ENCODE results near the gene TCF4. TPM values are rescaled to one million over a fixed set of nuclear protein-coding genes. Genes with fewer than 3 reads are reported as not detected.

TCF4 gene
- total RNA-seq, 1 donor = 84.6 TPM

DNA sequence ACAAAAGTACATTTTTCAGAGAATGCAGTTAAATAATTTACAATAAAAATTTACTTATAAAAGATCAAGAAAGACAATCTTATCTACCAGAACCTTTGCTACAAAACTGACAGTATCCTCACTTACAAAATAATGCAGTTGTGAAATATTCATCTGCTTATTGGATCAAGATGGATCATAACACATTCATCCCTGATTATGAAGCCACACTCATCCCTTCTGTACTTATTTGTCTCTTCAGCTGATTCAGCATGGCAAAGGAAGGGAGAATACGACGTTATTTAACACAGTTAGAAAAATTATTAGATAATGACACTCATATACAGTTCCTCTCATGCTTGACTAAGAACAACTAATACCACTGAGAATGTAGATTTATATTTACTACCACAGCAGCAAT, 46.4 kb downstream of the TCF4 start:
- TF ChIP-seq, protein P1, sequence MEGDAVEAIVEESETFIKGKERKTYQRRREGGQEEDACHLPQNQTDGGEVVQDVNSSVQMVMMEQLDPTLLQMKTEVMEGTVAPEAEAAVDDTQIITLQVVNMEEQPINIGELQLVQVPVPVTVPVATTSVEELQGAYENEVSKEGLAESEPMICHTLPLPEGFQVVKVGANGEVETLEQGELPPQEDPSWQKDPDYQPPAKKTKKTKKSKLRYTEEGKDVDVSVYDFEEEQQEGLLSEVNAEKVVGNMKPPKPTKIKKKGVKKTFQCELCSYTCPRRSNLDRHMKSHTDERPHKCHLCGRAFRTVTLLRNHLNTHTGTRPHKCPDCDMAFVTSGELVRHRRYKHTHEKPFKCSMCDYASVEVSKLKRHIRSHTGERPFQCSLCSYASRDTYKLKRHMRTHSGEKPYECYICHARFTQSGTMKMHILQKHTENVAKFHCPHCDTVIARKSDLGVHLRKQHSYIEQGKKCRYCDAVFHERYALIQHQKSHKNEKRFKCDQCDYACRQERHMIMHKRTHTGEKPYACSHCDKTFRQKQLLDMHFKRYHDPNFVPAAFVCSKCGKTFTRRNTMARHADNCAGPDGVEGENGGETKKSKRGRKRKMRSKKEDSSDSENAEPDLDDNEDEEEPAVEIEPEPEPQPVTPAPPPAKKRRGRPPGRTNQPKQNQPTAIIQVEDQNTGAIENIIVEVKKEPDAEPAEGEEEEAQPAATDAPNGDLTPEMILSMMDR (IDR thresholded peaks at IDR 0.05; ENCODE audit: insufficient read depth, low read depth, low read length) = no peak
- DNase-seq (ENCODE audit: low read depth) = no peak
- H3K4me3 ChIP-seq (ENCODE audit: low read depth, low read length) = no peak overlapping the region

DNA sequence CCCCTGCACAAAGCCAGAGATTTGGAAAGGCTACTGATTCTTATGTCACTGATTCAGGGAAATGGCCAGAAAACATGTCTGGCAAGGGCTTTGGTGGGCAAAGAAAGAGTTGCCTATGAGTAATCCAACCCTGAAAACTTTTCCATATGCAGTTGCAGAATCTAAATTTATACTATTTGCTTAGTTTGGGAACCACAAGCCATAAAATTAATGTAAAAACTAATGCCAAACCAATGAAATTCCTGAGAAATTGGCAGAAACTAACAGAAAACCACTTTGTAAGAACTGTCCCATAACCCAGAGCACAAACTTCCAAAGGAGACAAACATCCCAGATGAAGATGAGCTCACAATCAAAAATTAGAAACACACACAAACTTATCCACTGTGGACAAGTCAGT, 48.8 kb downstream of the TCF4 start:
- H3K4me3 ChIP-seq (ENCODE audit: low read depth, low read length) = no peak overlapping the region

DNA sequence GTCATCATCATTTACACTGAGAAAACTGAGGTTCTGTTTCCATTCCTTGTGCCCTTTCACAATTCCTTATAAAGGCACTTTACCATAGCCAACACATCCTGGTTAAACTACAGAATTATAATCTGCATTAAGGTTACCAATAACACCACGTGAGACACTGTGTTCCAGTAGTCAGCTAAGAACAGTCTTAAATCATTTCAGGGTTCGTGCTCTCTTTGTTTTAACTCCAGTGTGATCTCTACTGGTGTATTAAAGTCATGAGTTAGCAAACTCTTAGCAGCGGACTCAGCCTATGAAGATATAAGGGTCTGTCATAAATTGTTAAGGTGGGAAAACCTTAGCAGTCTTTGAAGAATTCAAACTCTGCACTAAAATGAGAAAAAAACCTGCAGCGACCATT, 53.0 kb downstream of the TCF4 start:
- TF ChIP-seq, protein P1 (IDR thresholded peaks at IDR 0.05; ENCODE audit: insufficient read depth, low read depth, low read length) = no peak
- no peak for DNase-seq (ENCODE audit: low read depth)
- no peak overlapping the region for H3K4me3 ChIP-seq (ENCODE audit: low read depth, low read length)

More for the DNA sequence above, 48.8 kb downstream of the TCF4 start:
- TF ChIP-seq, protein P1 (IDR thresholded peaks at IDR 0.05; ENCODE audit: insufficient read depth, low read depth, low read length) = no peak
- DNase-seq (ENCODE audit: low read depth) = no peak

DNA sequence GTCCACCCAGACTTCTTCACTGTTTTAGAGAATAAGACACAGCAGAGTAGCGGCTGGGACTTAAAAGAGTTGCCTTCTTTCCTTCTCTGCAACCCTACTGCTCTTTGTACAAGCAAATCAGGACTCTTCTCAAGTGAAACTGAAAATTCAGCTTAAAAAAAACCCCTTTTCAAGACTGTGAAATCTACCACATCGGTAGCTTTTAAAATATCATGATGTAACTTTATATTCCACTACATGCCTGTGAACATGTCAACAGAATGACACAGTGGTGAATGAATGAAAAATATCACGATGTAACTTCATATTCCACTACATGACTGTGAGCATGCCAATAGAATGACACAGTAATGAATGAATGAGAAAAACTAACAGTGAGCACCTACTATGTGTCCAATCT, 53.4 kb downstream of the TCF4 start:
- peak; percentile 11 for DNase-seq (ENCODE audit: low read depth)
- H3K4me3 ChIP-seq (ENCODE audit: low read depth, low read length) = no peak overlapping the region
- TF ChIP-seq, protein P1 (IDR thresholded peaks at IDR 0.05; ENCODE audit: insufficient read depth, low read depth, low read length) = no peak

DNA sequence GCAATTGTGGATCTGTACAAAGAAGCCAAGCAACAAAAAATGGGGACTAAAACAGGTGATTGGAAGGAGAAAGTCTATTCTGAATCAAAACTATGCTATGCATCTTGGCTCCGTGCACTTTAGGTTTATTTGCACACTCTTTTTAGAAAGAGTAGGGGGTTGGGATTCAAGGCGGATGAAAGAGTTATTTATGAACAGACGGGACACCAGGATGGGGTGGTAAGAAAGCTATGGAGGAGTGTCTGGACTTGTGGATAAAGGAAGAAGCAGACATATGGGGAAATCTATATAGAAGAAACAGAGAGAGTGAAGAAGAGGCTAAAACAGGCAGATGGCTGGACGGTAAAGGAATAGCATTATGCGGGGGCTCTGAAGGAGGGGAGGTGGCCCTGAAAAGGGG, 57.8 kb downstream of the TCF4 start:
- no peak for DNase-seq (ENCODE audit: low read depth)
- TF ChIP-seq, protein P1 (IDR thresholded peaks at IDR 0.05; ENCODE audit: insufficient read depth, low read depth, low read length) = no peak
- no peak overlapping the region for H3K4me3 ChIP-seq (ENCODE audit: low read depth, low read length)

DNA sequence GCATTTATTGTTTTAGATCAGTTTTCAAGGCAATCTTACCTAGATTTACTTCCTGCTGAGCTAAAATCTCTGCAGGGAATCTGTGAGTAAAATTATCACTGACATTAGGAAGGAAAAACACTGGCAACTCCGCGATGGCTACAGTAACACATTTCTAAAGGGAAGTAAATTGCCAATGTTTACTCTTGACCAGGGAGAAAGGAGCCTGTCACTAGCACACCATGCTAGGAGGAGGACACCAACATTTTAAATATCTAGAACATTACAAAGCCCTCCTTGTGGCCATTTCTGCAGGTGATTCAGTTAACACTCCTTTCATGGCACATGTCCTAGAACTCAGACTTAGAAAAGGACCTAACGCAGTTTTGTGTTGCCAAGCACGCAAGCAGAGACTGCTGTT, 58.4 kb downstream of the TCF4 start:
- no peak overlapping the region for H3K4me3 ChIP-seq (ENCODE audit: low read depth, low read length)
- TF ChIP-seq, protein P1 (IDR thresholded peaks at IDR 0.05; ENCODE audit: insufficient read depth, low read depth, low read length) = no peak

DNA sequence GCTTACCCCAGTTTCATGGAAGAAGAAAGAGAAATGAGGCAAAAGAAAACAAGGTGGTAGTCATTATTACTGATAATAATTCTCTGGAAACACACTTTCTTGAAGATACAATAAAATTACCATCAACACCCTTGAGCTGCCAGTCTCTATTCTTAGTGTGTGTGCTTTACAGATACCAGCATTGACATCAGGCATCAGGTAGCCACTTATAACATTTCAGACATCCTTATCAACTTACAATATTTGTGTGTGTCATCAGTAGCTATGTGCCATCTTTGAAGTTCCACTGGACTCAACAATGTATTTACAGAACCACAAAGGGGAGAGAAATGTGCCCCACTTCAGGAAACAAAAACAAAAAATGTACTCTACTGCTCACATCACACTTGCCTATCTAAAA, 62.1 kb downstream of the TCF4 start:
- DNase-seq (ENCODE audit: low read depth) = no peak
- TF ChIP-seq, protein P1 (IDR thresholded peaks at IDR 0.05; ENCODE audit: insufficient read depth, low read depth, low read length) = no peak
- no peak overlapping the region for H3K4me3 ChIP-seq (ENCODE audit: low read depth, low read length)

More for the DNA sequence above, 58.4 kb downstream of the TCF4 start:
- no peak for DNase-seq (ENCODE audit: low read depth)
